NCI-H446 treated with DMSO at 0.1 percent for 48 hours (cell line): ENCODE data around the gene SLC4A9.

Experiments used
- DNase-seq: peaks from one replicate; lab custom pipeline; 2025; lab: John Stamatoyannopoulos, UW

SLC4A9 gene, protein sequence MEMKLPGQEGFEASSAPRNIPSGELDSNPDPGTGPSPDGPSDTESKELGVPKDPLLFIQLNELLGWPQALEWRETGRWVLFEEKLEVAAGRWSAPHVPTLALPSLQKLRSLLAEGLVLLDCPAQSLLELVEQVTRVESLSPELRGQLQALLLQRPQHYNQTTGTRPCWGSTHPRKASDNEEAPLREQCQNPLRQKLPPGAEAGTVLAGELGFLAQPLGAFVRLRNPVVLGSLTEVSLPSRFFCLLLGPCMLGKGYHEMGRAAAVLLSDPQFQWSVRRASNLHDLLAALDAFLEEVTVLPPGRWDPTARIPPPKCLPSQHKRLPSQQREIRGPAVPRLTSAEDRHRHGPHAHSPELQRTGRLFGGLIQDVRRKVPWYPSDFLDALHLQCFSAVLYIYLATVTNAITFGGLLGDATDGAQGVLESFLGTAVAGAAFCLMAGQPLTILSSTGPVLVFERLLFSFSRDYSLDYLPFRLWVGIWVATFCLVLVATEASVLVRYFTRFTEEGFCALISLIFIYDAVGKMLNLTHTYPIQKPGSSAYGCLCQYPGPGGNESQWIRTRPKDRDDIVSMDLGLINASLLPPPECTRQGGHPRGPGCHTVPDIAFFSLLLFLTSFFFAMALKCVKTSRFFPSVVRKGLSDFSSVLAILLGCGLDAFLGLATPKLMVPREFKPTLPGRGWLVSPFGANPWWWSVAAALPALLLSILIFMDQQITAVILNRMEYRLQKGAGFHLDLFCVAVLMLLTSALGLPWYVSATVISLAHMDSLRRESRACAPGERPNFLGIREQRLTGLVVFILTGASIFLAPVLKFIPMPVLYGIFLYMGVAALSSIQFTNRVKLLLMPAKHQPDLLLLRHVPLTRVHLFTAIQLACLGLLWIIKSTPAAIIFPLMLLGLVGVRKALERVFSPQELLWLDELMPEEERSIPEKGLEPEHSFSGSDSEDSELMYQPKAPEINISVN

GRCh38 chr5:140360101-140360500 lies at the start of gene SLC4A9:
Gene SLC4A9, plus strand, starts transcription at chr5:140360194. Its CDS starts 43 bp downstream, at chr5:140360237.
- no peak for DNase-seq

- DNase-seq, result no peak
These were observed 49.6 kb upstream of the SLC4A9 start for GRCh38 chr5:140310434-140310833.

DNA sequence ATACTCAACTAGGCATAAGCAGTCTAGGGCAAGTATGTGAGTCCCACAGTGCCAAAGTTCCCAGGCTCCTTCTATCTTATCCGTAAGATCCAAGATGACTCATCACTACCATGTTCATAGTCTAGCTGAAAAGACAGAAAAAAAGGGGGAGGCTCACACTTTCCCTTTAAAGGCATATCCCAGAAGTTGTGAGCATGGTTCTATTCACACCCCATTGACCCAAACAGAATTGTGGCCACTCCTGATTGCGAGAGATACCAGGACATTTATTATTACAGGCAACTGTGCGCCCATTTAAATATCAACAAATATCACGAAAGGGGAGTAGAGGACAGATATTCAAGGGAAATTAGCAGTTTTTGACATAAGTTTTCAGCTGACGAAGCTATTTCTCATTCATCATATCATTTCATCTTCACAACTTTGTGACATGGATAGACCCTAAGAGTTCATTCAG lies 49.0 kb upstream of the SLC4A9 start:
- DNase-seq, result no peak

DNA sequence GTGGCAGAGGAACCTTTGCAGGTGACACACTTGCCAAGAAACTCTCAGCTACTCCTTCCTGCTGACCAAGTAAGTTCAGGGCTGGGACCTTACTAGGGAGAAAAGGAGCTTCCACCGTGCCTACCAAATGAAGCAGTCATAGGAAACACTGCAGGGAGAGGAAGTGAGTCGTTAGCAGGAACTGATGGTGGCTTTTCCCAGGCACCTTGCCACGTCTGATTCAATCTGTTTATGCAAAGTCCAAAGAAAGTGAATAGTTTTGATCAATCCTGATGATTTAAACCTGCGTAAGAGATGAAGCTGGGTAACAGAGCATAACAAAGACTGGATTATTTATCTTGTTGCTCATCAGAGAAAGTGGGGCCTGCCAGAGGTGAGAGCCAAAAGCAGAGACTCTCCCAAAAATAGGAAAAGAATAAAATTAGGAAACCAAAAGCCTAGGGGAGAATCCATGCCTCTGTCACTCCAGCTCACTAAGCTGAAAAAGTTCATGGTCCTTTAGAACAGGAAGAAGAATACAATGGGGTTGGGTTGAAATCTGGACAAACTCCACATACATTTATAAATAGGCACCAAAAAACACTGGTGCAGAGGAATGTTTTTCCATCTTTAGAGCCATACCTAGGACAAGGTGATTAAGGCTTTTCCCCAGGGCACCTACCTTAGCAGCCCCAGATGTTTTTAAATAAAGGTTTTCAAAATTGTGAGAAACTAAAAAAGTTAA lies 47.8 kb upstream of the SLC4A9 start:
- no peak for DNase-seq

DNA sequence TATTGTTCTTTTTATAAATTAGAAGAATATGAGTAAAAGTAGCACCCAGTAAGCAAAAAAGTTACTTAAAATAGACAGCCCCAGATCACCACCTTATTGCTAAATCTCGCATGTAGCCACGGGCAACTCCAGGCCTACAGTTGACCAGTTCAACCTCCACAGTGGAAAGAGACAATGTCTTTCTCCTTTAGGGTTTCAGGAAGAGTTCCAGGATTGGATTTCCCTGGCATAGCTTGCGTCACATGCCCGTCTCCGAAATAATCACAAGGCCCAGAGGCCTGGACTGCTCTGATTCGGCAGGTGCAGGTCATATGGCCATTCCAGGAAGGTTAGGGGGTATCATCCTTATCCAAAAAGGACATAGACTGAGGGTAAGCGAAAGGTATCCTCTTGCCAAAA lies 47.2 kb upstream of the SLC4A9 start:
- DNase-seq, result no peak

DNA sequence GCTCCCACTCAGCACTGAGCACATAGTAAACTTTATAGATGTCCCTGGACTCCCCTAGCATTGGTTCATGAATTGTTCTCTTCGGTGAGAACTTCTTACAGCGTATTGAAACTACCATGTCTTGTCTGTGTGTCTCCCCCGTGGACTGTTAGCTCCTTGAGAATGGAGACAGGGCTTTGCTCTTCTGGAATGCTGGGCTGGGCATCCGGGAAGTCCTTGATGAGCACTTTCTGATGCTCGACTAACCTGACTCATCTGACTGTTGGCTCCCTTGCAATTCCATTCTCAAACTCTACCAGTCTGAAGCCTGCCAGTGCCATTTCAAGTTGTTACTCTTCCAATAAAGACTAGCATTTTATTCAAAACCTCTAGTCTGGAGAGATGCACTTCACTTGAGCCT lies 42.1 kb upstream of the SLC4A9 start:
- no peak for DNase-seq

DNA sequence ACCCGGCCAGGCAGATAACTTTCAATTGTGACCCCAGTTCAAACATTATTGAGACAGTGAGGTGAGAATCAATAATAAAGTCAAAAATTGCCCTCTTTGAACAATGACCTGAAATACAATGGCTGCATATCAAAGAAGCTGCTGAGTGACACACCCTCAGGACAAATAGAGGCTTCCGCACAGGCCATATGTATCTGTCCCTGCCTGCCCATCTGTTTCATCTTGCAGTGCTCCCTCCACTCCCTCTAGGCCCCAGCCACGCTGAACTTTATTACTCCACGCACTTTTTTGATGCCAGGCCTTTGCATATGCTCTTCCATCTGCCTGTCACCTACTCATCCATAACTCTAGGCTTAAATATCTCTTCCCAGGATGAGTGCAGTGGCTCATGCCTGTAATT lies 41.2 kb upstream of the SLC4A9 start:
- DNase-seq, result no peak

- DNase-seq, result no peak
These were observed 40.2 kb upstream of the SLC4A9 start for GRCh38 chr5:140319833-140320232.

DNA sequence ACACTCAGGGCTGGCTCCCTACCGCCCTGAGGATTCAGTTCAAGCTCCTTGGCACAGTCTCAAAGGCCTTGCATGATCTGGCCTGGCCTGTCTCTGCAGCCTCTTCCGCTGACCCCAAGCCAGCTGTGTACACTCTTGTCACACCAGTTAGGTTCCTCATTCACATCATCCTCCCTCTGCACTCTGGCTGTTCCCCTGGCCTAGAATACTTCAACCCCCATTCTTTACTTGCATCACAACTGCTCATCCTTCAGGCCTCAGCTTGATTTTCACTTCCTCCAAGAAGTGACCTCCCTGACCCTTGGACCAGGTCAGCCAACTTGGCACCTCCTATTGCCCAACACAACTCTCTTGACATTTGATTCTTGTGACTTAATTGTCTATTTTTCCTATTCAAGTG lies 38.2 kb upstream of the SLC4A9 start:
- DNase-seq, result no peak

GRCh38 chr5:140322751-140323731 lies 37.0 kb upstream of the SLC4A9 start:
- no peak for DNase-seq

GRCh38 chr5:140324041-140324600 lies 35.9 kb upstream of the SLC4A9 start:
- DNase-seq, result no peak

- no peak for DNase-seq
These were observed 35.3 kb upstream of the SLC4A9 start for GRCh38 chr5:140324617-140325241.

DNA sequence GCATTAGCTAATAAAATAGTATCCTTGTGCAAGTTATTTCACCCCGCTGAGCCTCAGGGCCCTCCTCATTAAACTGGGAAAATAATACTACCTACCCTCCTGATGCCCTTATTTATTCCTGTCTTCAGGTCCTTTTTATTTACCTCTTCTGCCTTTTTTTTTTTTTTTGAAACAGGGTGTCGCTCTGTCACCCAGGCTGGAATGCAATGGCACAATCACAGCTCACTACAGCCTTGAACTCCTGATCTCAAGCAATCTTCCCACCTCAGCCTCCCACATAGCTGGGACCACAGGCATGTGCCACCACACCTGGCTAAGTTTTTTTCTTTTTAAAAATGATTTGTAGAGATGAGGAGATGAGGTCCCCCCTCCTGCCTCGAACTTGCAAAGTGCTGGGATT lies 34.5 kb upstream of the SLC4A9 start:
- DNase-seq, result no peak

- DNase-seq, result no peak
These were observed 32.4 kb upstream of the SLC4A9 start for GRCh38 chr5:140327589-140327988.

GRCh38 chr5:140328036-140328764 lies 31.8 kb upstream of the SLC4A9 start:
- no peak for DNase-seq

GRCh38 chr5:140329739-140330481 lies 30.1 kb upstream of the SLC4A9 start:
- no peak for DNase-seq

GRCh38 chr5:140331638-140332037 lies 28.4 kb upstream of the SLC4A9 start:
- DNase-seq, result no peak

DNA sequence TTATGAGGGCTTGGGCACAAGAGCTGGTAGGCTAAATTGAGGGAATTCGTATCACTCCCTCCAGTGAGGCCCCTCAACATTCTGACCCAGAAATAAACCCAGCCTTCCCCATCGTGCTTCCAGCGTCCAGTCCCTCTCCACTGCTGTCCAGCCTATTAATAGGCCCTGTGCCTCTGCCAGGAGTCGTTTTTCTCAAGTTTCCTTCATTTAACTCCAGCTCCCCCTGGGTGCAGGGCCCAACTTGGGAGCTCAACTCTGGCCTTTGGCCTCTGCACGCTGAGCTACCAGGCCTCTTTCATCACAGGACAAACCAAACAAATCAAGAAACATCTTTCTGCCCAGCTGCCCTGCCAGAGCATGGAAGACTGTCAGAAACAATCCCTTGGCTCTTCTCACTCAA lies 23.6 kb upstream of the SLC4A9 start:
- no peak for DNase-seq

DNA sequence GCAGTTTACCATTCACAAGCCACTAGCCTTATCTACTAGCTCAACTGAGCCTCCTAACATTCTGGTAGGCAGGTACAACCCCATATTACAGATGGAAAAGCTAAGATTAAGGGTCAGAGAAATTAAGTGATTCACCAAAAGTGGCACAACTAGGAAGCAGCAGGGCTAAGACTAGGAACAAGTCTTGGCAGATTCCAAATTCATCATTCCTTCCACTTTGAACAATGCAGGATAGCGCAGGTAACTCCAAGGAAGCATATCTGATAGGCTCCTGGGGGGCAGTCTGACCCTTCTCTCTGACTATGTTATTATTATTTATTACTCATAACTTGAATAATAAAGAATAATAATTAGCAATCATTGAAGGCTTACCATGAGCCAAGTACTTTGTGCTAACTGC lies 22.1 kb upstream of the SLC4A9 start:
- no peak for DNase-seq
